Lower lobe of right lung (tissue), 2 donors: ENCODE data around the gene POF1B. TPM values are rescaled to one million over a fixed set of nuclear protein-coding genes. Genes with fewer than 3 reads are reported as not detected.
"Not testable (repeated sequence)": the region's sequence is repeated elsewhere in the genome, so short reads cannot be mapped to it uniquely, and the experiment has no call there.

ENCODE experiments used
- ATAC-seq, 2 donors: fragments of 200-7000 bp; cut with Tn5 transposase; one replicate each; pipeline ENCODE4 v1.9.1; 2020 to 2022; ENCODE audit warnings: mild to moderate bottlenecking in 2 of 2, moderate library complexity in 2 of 2
- DNase-seq: peaks from one replicate; pipeline ENCODE4 v3.0.0-alpha.2; 2020
- H3K27ac ChIP-seq: fragments of 200-600 bp; one replicate; pipeline ENCODE4 v1.8.0; 2022
- H3K27me3 ChIP-seq: fragments of 200-600 bp; one replicate; pipeline ENCODE4 v1.8.0; 2022; ENCODE audit warnings: low read depth
- H3K36me3 ChIP-seq: fragments of 200-600 bp; one replicate; pipeline ENCODE4 v1.8.0; 2022; ENCODE audit warnings: mild to moderate bottlenecking
- H3K4me1 ChIP-seq: fragments of 200-600 bp; one replicate; pipeline ENCODE4 v1.8.0; 2022
- H3K4me3 ChIP-seq: fragments of 200-600 bp; one replicate; pipeline ENCODE4 v1.8.0; 2022; ENCODE audit warnings: mild to moderate bottlenecking
- H3K9me3 ChIP-seq: fragments of 200-600 bp; one replicate; pipeline ENCODE4 v1.8.0; 2022
- intact Hi-C: fragments of 100-400 bp; cut with DNase I; formaldehyde crosslinking; loops from one replicate; pipeline ENCODE4 v1.11.0; 2022
- total RNA-seq: library from RNA; stranded (reverse); fragmentation: NEBNext Ultra II Directional; extraction: Animal tissue kit (Norgen Biotek cat#: 25700); gene quantifications from one replicate; pipeline ENCODE4 v1.2.1, GENCODE V29; 2021
- TF ChIP-seq, protein P1 (sequence below): fragments of 200-600 bp; IDR thresholded peaks from one replicate; pipeline ENCODE4 v1.8.0; 2022; ENCODE audit warnings: antibody characterized with exemption, mild to moderate bottlenecking
- donor health status: DM: no; HTN: yes; CAD: no; lungs with severe emphysema.

POF1B gene
- total RNA-seq, 1 donor from 2014 or later: 2.5 TPM

- no peaks in the 10 kb centered on the region for H3K9me3 ChIP-seq
- H3K27me3 ChIP-seq: no peaks in the 10 kb centered on the region
- H3K27ac ChIP-seq: no peak overlapping the region
- TF ChIP-seq, protein P1, sequence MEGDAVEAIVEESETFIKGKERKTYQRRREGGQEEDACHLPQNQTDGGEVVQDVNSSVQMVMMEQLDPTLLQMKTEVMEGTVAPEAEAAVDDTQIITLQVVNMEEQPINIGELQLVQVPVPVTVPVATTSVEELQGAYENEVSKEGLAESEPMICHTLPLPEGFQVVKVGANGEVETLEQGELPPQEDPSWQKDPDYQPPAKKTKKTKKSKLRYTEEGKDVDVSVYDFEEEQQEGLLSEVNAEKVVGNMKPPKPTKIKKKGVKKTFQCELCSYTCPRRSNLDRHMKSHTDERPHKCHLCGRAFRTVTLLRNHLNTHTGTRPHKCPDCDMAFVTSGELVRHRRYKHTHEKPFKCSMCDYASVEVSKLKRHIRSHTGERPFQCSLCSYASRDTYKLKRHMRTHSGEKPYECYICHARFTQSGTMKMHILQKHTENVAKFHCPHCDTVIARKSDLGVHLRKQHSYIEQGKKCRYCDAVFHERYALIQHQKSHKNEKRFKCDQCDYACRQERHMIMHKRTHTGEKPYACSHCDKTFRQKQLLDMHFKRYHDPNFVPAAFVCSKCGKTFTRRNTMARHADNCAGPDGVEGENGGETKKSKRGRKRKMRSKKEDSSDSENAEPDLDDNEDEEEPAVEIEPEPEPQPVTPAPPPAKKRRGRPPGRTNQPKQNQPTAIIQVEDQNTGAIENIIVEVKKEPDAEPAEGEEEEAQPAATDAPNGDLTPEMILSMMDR: no peak
- DNase-seq: no peak
- no peak for ATAC-seq
- no peaks in the 10 kb centered on the region for H3K4me1 ChIP-seq
- intact Hi-C loops: no loop called here
- H3K36me3 ChIP-seq: no peaks in the 10 kb centered on the region
- H3K4me3 ChIP-seq: no peak overlapping the region
Observed at GRCh38 chrX:85288992-85289723, 90.3 kb downstream of the POF1B start.

GRCh38 chrX:85285286-85285685 is 94.2 kb downstream of the POF1B start:
- H3K4me1 ChIP-seq, ATAC-seq, H3K27ac ChIP-seq, H3K27me3 ChIP-seq, H3K4me3 ChIP-seq, H3K36me3 ChIP-seq, H3K9me3 ChIP-seq, DNase-seq, intact Hi-C loops: not testable (repeated sequence)

DNA sequence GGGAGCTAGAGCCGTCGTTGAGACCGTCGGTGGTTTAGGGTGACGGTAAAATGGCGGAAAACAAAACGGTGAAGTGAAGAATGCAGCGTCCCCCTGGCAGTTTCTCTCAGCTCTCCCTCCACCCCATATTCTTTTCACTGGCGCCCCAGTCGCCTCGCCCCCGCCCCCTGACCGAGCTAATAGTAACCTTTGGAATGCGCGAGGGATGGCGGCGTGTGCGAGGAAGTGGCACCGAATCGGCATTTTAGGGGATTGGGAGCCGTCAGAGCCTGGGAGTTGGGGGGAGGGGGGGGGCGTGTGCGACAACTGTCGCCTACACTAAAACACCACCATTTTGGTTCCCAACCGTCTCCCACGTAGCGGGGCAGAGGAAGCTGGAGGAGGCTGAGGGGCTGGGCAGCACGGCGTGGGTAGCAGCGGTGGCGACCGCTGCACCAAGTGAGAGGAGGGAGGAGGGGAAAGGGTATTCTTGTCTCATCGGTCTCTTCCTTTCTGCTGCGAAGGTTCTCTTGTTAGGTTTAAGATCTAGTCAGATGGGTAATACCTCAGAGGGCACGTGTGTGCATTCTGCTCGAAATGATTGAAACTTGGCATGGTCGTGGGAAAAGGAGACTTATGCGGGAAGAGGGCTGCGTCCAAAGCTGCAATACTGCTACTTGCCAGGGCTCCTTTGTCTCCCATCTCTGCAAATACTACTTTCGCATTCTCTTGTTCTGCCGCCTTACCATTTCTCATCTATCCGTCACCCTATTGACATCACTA is 134.8 kb downstream of the POF1B start:
- H3K27ac ChIP-seq: no peak overlapping the region
- no peaks in the 10 kb centered on the region for H3K9me3 ChIP-seq
- DNase-seq (peak; percentile 36), ATAC-seq (peak; percentile 13 to 54)
- intact Hi-C loops: no loop called here
- H3K4me3 ChIP-seq: peak overlapping the region; percentile 56
- no peaks in the 10 kb centered on the region for H3K4me1 ChIP-seq
- no peaks in the 10 kb centered on the region for H3K27me3 ChIP-seq
- H3K36me3 ChIP-seq: no peaks in the 10 kb centered on the region
- TF ChIP-seq, protein P1: no peak

DNA sequence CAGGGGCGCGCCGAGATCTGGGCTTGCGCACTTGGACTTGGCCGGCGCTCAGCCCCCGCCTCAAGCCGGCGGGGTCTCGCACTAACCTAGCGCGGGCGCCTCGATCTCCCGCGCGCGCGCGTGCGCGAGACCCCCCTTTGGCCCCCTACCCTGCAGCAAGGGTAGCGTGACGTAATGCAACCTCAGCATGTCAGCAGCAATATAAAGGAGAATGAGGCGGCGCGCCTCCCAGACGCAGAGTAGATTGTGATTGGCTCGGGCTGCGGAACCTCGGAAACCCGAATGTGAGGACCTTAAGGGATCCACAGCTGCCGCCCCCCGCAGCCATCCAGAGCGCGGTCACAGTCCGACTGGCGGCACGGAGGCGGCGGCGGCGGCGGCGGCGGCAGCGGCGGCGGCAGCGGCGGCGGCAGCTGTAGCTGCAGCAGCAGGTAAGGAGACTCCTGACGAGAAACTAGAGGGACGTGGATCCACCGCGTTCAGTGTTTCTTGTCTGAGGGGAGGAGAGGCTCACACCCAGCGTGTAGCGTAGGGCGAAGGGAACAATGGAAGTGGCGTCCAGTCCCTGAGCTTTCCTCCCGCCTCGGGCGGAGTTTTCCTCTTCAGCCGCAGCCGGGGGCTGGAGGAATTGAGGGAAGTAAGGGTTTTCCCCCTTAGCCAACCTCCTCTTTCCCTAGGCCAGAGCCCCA is 135.6 kb downstream of the POF1B start, which contains the start of the genes SATL1 and ZNF711:
Gene SATL1, minus strand, starts transcription at position 19 of the 689 bp plus-strand sequence. CDS start 134,811 bp downstream, outside the sequence.
Gene ZNF711, plus strand, starts transcription at position 231 of the 689 bp plus-strand sequence. CDS start 3,582 bp downstream, outside the sequence.
- H3K27ac ChIP-seq: no peak within 1 kb of the TSS
- no peaks in the 10 kb centered on the region for H3K9me3 ChIP-seq
- ATAC-seq (peak; percentile 39 to 72), DNase-seq (peak; percentile 46)
- TF ChIP-seq, protein P1: no peak
- intact Hi-C loops: no loop called here
- peak within 1 kb of the TSS; percentile 56 for H3K4me3 ChIP-seq
- H3K36me3 ChIP-seq: no peaks in the 10 kb centered on the region
- H3K27me3 ChIP-seq: no peaks in the 10 kb centered on the region
- H3K4me1 ChIP-seq: no peaks in the 10 kb centered on the region

DNA sequence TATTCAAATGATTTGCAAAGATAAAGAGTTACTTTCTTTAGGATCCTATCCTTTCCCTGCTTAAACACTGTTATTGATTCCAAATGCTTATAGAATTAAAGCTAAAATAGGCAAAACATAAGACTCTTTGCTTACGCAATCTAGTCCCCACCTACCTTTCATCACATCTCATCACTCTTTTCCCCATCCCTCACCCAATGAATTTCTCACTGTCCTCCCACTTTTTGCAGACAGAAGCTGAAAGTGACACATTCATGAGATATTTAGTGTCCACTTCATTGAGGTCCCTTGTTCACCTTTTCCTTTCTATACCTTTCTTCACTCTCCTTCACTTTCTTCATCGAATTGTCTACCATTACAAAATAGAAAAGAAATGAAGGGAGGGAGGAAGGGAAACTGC is 136.3 kb downstream of the POF1B start:
- Histone ChIP-seq H3K27ac (no peak overlapping the region), H3K27me3 (no peaks in the 10 kb centered on the region), H3K4me1 (no peaks in the 10 kb centered on the region), H3K9me3 (no peaks in the 10 kb centered on the region), H3K4me3 (peak overlapping the region; percentile 56), H3K36me3 (no peaks in the 10 kb centered on the region)
- intact Hi-C loops: no loop called here
- TF ChIP-seq, protein P1: no peak
- DNase-seq (no peak), ATAC-seq (no peak)

Other genes with a start within 250 kb of the POF1B start
- not detected for gene SATL1, start 135.9 kb downstream of the POF1B start, total RNA-seq
- gene ZNF711, start 135.7 kb downstream of the POF1B start, total RNA-seq: 1.2 TPM